Stimulated activated CD4-positive, alpha-beta T cell treated with anti-CD3 and anti-CD28 coated beads, TNF-alpha, amount 100 ng/mL, for 24 hours (primary cell): ENCODE data around the gene PGAP3.
"Not testable (repeated sequence)": the region's sequence is repeated elsewhere in the genome, so short reads cannot be mapped to it uniquely, and the experiment has no call there.

Source experiments
- DNase-seq, 3 experiments: peaks; one replicate each; pipeline ENCODE4 v3.0.0-alpha.2; 2020; ENCODE audit warnings: low read depth in 3 of 3

PGAP3 gene, protein sequence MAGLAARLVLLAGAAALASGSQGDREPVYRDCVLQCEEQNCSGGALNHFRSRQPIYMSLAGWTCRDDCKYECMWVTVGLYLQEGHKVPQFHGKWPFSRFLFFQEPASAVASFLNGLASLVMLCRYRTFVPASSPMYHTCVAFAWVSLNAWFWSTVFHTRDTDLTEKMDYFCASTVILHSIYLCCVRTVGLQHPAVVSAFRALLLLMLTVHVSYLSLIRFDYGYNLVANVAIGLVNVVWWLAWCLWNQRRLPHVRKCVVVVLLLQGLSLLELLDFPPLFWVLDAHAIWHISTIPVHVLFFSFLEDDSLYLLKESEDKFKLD

DNA sequence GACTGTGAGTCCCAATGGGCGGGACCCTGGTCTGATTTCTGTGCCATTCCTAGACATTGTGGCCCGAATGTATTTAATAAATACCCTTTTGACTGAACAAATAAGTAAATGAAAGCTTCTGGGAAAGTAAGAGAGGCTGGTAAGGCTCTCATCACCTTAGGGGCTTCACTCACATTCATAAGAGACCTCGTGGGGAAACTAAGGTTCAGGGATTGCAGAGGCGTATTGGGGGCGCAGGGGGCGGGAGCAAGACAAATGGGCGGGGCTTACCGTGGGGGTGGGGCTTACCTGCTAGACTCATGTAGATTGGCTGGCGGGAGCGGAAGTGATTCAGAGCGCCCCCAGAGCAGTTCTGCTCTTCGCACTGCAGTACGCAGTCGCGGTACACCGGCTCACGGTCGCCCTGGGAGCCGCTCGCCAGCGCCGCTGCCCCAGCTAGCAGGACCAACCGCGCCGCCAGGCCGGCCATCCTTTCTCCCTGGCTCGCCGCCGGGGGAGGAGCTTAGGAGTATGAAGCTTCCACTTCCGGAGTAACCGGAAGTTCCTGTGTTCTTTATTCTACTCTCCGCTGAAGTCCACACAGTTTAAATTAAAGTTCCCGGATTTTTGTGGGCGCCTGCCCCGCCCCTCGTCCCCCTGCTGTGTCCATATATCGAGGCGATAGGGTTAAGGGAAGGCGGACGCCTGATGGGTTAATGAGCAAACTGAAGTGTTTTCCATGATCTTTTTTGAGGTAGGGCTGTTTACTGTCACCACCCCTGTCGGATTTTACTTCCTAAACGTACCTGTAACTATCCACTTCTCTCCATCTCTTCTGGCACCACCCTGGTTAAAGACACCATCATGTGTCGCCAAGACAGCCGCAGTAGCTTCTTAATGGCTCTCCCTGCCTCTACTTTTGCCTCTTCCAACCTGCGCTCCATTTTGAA, at the start of gene PGAP3:
TSS of gene PGAP3 (minus strand) at position 512 of the 929 bp plus-strand sequence. CDS start at position 469, 43 bp downstream.
- DNase-seq = peak; percentile 67 to 84 (median 69)

DNA sequence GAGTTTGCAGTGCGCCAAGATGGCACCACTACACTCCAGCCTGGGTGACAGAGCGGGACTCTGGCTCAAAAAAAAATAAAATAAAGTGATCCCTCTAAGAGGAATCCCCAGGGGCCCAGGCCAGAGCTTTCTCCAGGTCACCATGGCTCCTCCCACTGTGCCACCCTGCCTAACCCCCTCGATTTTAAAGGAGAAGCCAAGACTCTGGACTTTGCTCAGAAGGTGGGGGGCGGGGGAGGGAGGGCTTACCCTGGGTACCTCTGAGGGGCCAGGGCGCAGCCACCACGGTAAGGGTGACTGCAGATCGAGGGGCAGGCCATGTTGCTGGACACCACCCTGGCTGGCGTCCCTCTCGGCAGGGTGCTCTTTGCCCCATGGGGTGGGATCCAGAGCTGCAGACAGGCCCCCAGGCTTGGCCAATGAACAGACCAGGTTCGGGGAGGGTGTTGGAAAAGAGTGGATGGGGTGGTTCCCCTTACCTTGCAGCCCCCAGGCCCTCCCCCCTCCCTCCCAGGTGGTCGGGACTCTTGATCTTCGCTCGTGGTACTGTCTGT, 49.4 kb upstream of the PGAP3 start:
- no peak for DNase-seq

DNA sequence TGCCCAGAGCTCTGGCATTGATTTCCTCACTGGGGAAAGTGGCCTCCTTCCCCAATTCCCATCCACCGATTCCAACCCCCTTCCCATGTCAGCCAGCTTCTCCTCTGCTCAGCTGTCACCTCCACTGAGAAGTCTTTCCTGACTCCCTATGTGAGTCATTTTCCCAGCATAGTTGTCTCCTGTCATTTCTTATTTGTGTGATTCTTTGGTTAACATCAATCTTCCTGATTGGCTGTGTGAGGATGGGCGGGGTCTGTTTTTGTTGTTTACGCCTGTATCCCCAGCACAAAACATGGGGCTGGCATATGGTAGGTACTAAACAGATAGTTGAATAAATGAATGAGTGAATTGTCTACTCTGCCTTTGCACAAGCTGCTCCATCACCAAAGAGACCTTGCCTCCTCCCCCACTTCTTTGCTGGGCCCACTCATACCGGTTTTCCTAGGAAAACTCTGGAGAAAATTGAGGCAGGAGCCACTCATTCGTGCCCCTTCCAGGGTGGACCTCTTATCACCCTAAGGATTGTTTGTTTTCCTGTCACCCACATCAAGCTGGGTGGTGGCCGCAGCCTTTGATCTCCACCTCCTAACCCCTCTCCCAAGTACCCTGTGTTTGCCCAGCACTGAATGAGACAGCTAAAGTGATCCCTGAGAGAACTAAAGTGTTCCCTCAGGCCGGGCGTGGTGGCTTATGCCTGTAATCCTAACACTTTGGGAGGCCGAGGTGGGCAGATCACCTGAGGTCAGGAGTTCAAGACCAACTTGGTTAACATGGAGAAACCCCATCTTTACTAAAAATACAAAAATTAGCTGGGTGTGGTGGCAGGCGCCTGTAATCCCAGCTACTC, 48.7 kb upstream of the PGAP3 start:
- no peak for DNase-seq

DNA sequence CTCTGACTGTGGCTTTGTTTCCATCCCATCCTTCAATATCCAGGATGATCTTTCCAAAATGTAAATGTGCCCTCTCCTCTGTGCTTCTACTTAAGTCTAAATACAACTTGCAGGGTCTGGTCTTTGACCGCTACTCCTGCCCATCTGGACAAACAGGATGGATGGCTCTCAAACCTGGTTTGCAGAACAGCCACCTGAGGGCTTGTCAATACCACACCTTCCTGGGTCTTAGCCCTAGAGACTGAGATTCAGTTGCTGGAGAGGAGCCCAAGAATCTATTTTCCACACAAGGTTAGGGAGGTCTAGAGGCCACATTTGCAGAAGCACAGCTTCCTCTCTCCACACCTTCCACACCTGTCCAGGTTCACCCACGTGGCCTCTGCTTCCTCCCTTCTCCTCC, 48.0 kb upstream of the PGAP3 start:
- DNase-seq = no peak

DNA sequence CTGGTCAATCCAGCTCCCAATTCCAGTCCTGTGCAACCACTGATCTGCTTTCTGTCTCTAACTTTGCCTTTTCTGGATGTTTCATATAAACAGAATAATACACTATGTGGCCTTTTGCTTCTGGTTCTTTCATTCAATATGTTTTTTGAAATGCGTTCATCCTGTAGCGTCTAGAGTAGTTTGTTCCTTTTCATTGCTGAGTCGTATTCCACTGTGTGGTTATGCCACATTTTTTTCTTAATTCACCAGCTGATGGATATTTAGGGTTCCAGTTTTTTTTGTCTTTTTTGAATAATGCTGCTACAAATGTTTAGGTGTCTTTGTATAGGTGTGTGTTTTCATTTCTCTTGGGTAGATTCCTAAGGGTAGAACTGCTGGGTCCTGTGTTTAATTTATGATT, 44.7 kb upstream of the PGAP3 start:
- no peak for DNase-seq

DNA sequence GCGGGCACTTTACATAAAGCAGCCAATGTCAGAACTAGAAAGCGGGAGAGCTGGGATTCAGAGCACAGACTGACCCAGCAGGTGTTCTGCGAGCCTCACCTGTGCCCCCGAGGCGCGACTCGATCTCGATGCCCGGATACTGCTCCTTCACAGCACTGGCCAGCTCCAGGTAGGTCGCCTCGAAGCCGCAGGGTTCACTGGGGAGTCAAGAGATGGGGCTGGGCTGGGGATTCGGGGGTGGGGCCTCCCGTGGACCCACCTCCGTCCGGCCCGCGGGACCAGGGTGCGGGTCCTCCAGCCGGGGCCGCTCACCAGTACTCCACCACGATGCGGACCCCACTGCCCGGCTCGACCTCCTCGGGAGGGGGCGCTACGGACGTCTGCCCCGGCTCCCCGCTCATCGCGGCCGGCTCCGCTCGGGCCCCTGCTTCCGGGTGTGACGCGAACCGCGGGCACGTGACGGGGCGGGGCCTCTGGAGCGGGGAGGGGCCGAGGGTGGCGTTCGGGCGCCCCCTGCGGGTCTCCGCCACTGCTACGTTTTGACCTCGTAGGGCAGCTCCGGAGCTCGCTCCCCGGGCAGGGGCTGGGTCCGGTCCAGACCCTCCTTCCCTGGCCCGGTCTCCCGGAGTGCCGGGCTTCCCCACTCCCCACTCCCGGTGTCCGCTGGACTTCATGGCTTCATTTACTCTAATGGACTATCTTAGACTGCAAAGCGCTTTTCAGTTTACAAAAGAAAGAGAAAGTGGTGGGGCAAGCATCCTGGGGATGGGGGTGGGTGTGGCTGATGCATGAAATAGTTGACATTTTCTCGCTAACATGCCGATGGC, 42.5 kb upstream of the PGAP3 start, which contains the start of gene MIEN1:
TSS of gene MIEN1 (minus strand) at position 438 of the 827 bp plus-strand sequence. CDS start at position 401, 37 bp downstream.
- peak; percentile 89 to 91 (median 90) for DNase-seq

DNA sequence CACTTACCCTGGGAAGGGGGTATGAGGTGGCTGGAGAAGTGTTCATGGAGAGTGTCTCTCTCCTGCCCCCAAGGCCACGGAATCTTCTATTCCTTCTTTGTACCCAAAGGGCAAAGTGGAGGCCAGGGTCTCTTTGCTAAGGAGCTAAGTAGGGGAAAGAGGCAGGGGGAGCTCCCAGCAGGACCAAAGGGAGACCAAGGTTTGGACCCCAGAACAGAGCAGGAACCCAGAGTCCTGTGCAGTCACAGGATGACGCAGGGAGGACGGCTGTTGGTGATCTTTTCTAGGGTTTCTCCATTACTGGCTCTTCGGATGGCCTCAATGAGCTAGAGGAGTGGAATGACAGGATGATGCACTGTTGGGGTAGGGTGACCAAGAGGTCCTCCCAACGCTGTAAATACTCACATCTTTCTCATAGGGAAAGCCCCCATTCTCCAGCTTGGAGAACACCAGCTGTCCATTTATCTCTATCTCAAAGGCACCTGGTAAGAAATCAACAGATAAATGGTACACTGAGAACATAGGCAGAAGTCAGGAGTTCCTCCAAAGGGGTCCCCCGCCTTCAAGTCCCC, 41.5 kb upstream of the PGAP3 start:
- no peak for DNase-seq

DNA sequence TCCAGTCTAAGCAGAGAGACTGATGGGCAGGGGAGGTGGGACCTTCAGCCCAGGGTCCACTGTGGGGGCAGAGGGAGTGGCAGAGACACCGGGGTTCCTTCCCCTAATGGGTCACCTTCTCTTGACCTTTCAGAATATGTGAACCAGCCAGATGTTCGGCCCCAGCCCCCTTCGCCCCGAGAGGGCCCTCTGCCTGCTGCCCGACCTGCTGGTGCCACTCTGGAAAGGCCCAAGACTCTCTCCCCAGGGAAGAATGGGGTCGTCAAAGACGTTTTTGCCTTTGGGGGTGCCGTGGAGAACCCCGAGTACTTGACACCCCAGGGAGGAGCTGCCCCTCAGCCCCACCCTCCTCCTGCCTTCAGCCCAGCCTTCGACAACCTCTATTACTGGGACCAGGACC, 39.7 kb upstream of the PGAP3 start:
- no peak for DNase-seq

DNA sequence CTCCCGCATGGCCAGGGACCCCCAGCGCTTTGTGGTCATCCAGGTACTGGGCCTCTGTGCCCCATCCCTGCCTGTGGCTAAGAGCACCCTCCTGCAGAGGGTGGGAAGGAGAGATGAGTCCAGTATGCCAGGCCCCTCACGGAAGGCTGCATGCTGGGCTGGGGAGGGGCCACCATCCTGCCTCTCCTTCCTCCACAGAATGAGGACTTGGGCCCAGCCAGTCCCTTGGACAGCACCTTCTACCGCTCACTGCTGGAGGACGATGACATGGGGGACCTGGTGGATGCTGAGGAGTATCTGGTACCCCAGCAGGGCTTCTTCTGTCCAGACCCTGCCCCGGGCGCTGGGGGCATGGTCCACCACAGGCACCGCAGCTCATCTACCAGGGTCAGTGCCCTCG, 38.8 kb upstream of the PGAP3 start:
- no peak for DNase-seq

DNA sequence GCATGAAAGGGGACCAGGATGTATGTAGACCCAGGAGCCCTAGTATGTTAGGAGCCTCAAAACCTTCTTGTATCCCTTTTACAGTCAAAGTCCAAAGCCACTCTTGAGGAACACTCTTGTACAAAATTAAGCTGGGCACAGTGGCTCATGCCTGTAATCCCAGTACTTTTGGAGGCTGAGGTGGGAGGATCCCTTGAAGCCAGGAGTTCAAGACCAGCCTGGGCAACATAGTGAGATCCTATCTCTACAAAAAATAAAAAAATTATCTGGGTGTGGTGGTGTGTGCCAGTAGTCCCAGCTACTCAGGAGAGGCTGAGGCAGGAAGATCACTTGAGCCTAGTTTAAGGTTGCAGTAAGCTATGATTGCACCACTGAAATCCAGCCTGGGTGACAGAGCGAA, 38.1 kb upstream of the PGAP3 start:
- DNase-seq = not testable (repeated sequence)

DNA sequence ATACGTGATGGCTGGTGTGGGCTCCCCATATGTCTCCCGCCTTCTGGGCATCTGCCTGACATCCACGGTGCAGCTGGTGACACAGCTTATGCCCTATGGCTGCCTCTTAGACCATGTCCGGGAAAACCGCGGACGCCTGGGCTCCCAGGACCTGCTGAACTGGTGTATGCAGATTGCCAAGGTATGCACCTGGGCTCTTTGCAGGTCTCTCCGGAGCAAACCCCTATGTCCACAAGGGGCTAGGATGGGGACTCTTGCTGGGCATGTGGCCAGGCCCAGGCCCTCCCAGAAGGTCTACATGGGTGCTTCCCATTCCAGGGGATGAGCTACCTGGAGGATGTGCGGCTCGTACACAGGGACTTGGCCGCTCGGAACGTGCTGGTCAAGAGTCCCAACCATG, 36.9 kb upstream of the PGAP3 start:
- DNase-seq = no peak

DNA sequence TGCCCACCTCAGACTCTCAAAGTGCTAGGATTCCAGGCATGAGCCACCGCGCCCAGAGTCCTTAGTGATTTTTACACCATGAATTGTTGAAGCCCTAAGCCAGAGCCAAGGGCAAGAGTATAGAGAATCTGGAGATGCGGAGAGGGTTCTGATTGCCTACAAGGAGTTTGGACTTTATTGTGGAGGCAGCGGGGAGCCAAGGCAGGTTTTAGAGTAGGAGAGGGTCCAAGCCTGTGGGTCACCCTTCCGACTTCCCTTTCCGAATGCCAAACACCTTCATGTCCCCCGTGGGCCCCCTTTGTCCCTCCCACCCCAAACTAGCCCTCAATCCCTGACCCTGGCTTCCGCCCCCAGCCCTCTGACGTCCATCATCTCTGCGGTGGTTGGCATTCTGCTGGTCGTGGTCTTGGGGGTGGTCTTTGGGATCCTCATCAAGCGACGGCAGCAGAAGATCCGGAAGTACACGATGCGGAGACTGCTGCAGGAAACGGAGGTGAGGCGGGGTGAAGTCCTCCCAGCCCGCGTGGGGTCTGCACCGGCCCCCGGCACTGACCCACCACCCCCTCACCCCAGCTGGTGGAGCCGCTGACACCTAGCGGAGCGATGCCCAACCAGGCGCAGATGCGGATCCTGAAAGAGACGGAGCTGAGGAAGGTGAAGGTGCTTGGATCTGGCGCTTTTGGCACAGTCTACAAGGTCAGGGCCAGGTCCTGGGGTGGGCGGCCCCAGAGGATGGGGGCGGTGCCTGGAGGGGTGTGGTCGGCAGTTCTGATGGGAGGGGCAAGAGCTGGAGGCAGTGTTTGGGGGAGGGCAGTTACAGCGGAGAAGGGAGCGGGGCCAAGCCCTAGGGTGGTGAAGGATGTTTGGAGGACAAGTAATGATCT, 35.4 kb upstream of the PGAP3 start:
- DNase-seq = peak in 1 of 3 experiments; percentile 37

DNA sequence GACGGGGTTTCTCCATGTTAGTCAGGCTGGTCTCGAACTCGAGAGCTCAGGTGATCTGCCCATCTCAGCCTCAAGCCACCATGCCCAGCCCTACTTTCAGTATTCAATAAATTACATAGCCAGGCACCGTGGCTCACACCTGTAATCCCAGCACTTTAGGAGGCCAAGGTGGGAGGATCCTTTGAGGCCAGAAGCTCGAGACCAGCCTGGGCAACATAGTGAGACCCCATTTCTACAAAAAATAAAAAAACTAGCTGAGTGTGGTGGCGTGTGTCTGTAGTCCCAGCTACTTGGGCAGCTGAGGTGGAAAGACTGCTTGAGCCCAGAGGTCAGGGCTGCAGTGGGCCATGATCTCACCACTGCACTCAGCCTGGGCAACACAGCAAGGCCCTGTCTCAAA, 34.2 kb upstream of the PGAP3 start:
- DNase-seq = no peak

DNA sequence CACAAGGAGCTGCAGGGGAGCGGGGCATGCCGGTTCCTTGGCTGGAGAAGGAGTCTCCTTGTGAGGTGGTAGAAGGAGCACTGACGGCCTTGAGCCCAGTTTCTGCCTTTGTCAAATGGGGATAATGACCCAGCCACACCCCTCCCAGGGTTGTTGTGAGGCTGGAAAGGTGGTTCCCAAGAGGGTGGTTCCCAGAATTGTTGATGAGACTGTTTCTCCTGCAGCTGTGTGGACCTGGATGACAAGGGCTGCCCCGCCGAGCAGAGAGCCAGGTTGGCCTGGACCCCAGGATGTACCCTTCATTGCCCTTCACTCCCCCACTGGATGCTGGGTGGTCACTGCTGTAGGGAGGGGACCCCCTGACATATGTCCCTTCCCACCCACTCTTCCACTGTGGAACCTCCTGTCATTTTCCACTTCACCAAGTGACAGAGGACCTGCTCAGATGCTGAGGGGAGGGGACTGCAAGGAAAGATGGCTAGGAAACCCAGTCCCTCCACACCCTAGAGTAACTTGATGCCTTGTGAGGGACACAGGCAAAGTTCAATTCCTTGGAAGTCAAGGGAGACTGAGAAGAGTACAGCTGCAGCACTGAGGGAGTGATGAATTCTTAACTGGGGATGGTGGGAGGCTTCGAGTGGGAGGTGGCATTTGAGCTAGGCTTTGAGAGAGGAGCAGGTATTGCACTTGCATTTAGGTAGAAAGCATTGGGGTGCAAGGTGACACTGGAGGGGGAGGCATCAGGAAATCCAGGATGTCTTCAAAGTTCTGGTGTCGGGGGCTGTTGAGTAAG, 31.9 kb upstream of the PGAP3 start:
- DNase-seq = no peak

DNA sequence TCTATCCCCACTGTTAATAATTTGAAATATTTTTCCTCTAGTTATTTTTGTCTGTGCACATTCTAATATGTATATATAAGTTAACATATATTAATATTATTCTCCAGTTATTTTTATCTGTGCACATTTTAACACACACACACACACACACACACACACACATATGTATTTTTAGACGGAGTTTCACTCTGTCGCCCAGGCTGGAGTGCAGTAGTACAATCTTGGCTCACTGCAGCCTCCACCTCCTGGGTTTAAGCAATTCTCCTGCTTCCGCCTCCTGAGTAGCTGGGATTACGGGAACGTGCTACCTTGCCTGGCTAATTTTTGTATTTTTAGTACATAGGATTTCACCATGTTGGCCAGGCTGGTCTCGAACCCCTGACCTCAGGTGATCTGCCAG, 29.8 kb upstream of the PGAP3 start:
- DNase-seq = no peak

DNA sequence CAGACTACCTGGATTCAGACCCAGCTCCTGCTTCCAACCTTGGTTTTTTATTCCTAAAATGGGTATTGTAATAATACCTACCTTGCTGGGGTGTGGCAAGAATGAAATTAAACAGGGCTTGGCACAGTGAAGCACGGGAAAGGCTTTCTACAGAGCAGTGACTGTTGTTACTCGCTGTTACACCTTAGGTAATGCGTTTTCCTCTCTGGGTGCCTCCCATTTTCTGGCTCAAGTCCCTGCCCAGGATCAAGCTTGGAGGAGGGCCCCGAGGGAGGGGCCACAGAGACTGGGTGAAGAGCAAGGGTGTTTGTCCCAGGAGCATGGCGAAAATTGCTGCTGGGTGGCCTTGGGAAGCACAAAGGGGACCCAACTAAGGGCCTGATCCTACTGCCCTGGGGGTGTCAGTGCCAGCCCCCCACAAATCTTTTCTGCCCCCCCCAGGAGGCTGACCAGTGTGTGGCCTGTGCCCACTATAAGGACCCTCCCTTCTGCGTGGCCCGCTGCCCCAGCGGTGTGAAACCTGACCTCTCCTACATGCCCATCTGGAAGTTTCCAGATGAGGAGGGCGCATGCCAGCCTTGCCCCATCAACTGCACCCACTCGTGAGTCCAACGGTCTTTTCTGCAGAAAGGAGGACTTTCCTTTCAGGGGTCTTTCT, 29.2 kb upstream of the PGAP3 start:
- DNase-seq = no peak

DNA sequence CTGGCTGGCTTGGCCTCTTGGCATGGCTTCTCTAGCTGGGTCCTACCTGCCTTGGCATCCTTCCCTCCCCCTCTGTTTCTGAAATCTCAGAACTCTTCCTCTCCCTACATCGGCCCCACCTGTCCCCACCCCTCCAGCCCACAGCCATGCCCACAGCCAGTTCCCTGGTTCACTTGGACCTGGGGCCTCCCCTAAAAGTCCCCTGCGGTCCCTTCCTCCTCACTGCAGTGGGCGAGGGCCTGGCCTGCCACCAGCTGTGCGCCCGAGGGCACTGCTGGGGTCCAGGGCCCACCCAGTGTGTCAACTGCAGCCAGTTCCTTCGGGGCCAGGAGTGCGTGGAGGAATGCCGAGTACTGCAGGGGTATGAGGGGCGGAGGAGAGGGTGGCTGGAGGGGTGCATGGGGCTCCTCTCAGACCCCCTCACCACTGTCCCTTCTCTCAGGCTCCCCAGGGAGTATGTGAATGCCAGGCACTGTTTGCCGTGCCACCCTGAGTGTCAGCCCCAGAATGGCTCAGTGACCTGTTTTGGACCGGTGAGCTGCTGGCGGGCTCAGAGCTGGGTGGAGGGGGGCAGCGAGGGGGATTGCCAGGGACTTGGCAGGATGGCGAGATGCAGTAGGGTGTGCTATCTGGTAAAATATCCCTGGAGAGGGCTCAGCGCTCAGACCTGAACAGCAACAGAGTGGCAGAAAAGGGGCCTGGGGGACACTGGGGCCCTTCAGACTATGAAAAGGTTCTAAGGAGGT, 28.4 kb upstream of the PGAP3 start:
- DNase-seq = no peak
